ENCODE measurements around the gene GTSF1L. TPM values are rescaled to one million over a fixed set of nuclear protein-coding genes. Genes with fewer than 3 reads are reported as not detected.
A peak's percentile ranks its signal among the peaks of the same experiment; 100 is the strongest.

Gene GTSF1L
- total RNA-seq, 1 donor from 2014 or later = not detected

DNA sequence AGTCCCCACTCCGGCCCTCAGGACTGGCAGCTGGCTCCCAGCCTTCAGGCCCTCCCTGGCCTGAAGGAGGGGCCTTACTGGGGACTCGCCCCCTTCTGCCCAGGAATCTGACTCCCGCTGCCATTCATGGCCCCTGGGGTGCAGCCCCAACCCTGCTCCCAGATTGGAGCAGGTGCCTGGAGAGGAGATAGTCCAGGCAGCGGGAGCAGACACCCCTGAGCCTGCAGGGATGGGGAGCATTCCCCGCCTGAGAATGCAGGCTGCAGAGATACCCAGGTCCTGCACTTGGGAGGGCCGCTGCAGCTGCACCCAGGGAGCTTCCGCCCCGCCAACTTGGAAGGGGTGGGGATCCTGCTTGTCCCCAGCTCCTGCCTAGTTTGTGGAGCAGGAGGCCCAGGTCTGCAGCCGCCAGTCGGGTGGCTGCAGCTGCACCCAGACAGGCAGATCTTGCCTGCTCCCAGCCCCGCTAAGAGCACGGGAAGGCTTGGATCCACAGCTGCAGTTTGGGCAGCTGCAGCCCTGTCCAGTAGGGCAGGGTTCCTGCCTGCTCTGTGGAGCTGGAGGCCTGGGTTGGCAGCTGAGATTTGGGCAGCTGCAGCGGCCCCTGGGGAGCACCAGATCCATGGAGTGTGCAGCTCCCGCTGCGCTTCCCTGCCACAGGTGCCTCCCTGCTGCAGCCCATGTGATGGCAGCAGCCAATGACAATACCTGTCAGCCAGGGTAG, 5.2 kb downstream of the GTSF1L start:
- Histone ChIP-seq H3K9me3 (ENCODE audit: low read depth) (no peaks in the 10 kb centered on the region), H3K36me3 (no peaks in the 10 kb centered on the region), H3F3A (ENCODE audit: low read depth) (no peaks in the 10 kb centered on the region), H3K4me3 (no peak overlapping the region), H3K9ac (no peak overlapping the region), H3K79me2 (ENCODE audit: low read depth) (no peaks in the 10 kb centered on the region), H2AFZ (replicated peaks) (peak overlapping the region; percentile 12), H3K4me2 (peak overlapping the region; percentile 35), H3K27me3 (no peaks in the 10 kb centered on the region), H4K20me1 (ENCODE audit: low read depth) (no peaks in the 10 kb centered on the region), H3K4me1 (peaks cover 12% of the 10 kb centered on the region), H3K27ac (no peak overlapping the region)
- Mint-ChIP-seq H3K27ac (no peak overlapping the region), H3K27me3 (ENCODE audit: insufficient read depth, low read depth) (no peaks in the 10 kb centered on the region), H3K9me3 (peaks cover 4% of the 10 kb centered on the region), H3K36me3 (peaks cover 8% of the 10 kb centered on the region), H3K4me3 (no peak overlapping the region), H3K4me1 (no peaks in the 10 kb centered on the region)
- TF ChIP-seq, protein P1, sequence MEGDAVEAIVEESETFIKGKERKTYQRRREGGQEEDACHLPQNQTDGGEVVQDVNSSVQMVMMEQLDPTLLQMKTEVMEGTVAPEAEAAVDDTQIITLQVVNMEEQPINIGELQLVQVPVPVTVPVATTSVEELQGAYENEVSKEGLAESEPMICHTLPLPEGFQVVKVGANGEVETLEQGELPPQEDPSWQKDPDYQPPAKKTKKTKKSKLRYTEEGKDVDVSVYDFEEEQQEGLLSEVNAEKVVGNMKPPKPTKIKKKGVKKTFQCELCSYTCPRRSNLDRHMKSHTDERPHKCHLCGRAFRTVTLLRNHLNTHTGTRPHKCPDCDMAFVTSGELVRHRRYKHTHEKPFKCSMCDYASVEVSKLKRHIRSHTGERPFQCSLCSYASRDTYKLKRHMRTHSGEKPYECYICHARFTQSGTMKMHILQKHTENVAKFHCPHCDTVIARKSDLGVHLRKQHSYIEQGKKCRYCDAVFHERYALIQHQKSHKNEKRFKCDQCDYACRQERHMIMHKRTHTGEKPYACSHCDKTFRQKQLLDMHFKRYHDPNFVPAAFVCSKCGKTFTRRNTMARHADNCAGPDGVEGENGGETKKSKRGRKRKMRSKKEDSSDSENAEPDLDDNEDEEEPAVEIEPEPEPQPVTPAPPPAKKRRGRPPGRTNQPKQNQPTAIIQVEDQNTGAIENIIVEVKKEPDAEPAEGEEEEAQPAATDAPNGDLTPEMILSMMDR (IDR thresholded peaks at IDR 0.05) = no peak
- TF ChIP-seq EZH2 (IDR thresholded peaks at IDR 0.05) (no peak), EZH2phosphoT487 (IDR thresholded peaks at IDR 0.05) (no peak)
- DNase-seq (ENCODE audit: low spot score) = peak; percentile 23

DNA sequence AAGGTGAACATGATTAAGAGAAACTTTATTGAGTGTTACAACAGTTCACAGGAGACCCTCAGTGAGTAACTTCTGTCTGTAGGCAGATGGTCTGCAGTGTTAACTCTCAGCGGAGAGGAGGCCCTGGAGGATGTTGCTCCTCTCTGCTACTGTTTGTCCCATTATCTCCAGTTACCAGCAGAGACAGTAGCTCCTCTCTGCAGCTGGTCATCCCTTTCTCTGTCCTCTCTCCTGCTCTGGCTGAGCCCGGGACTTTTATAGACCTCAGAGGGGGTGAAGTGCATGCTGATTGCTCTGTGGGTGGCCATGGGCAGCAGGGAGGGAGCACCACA, 5.7 kb downstream of the GTSF1L start:
- Histone ChIP-seq H2AFZ (replicated peaks) (no peak overlapping the region), H3K4me1 (peaks cover 12% of the 10 kb centered on the region), H3K79me2 (ENCODE audit: low read depth) (no peaks in the 10 kb centered on the region), H4K20me1 (ENCODE audit: low read depth) (no peaks in the 10 kb centered on the region), H3F3A (ENCODE audit: low read depth) (no peaks in the 10 kb centered on the region), H3K9me3 (ENCODE audit: low read depth) (no peaks in the 10 kb centered on the region), H3K27ac (no peak overlapping the region), H3K9ac (no peak overlapping the region), H3K36me3 (no peaks in the 10 kb centered on the region), H3K27me3 (no peaks in the 10 kb centered on the region), H3K4me3 (no peak overlapping the region), H3K4me2 (no peak overlapping the region)
- Mint-ChIP-seq H3K27ac (no peak overlapping the region), H3K9me3 (peaks cover 4% of the 10 kb centered on the region), H3K4me1 (no peaks in the 10 kb centered on the region), H3K27me3 (ENCODE audit: insufficient read depth, low read depth) (no peaks in the 10 kb centered on the region), H3K36me3 (peaks cover 8% of the 10 kb centered on the region), H3K4me3 (no peak overlapping the region)
- DNase-seq (ENCODE audit: low spot score) = no peak
- TF ChIP-seq EZH2 (IDR thresholded peaks at IDR 0.05) (no peak), EZH2phosphoT487 (IDR thresholded peaks at IDR 0.05) (no peak)
- TF ChIP-seq, protein P1 (IDR thresholded peaks at IDR 0.05) = no peak

DNA sequence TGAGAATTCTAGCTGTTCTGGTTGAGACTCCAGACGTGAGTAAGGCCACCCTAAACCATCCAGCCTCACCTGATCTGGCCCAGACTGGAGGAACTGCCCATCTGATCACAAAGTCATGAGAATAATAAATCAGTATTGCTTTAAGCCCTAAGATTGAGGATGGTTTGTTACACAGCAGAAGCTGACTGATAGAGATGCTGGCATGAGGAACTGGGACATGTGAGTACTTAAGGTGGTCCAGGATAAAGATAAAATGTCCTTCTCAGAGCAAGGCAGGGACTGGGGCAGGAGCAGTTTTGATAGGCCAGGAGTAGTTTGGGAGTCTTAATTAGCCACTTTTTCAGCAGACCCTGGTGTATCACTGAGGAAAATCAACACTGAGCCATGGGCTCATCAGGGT, 6.8 kb downstream of the GTSF1L start:
- Histone ChIP-seq H3K4me2 (no peak overlapping the region), H3K9ac (no peak overlapping the region), H3K27me3 (no peaks in the 10 kb centered on the region), H4K20me1 (ENCODE audit: low read depth) (no peaks in the 10 kb centered on the region), H3K79me2 (ENCODE audit: low read depth) (no peaks in the 10 kb centered on the region), H3K4me1 (peaks cover 12% of the 10 kb centered on the region), H3K36me3 (no peaks in the 10 kb centered on the region), H3K4me3 (no peak overlapping the region), H3K27ac (no peak overlapping the region), H2AFZ (replicated peaks) (no peak overlapping the region), H3F3A (ENCODE audit: low read depth) (no peaks in the 10 kb centered on the region), H3K9me3 (ENCODE audit: low read depth) (no peaks in the 10 kb centered on the region)
- Mint-ChIP-seq H3K27me3 (ENCODE audit: insufficient read depth, low read depth) (no peaks in the 10 kb centered on the region), H3K4me3 (no peak overlapping the region), H3K27ac (no peak overlapping the region), H3K9me3 (peaks cover 4% of the 10 kb centered on the region), H3K4me1 (no peaks in the 10 kb centered on the region), H3K36me3 (peaks cover 11% of the 10 kb centered on the region)
- no peak for DNase-seq (ENCODE audit: low spot score)
- no peak for TF ChIP-seq EZH2phosphoT487 (IDR thresholded peaks at IDR 0.05)
- TF ChIP-seq, protein P1 (IDR thresholded peaks at IDR 0.05) = no peak
- no peak for TF ChIP-seq EZH2 (IDR thresholded peaks at IDR 0.05)

Measured in neural progenitor cell (in vitro differentiated cells).